ENCODE measurements around the gene CDK5. TPM values are rescaled to one million over a fixed set of nuclear protein-coding genes. Genes with fewer than 3 reads are reported as not detected.

Gene CDK5
- total and polyA plus RNA-seq, 9 of the 15 experiments (the other 6 are each of a cell fraction or from before 2014, with no cell fraction given) = 3.2 to 38.0 (median 27.5) TPM

GRCh38 chr7:151062399-151063211, 4.9 kb upstream of the CDK5 start (continued):
- no peak for TF ChIP-seq POLR3A (IDR thresholded peaks at IDR 0.05; ENCODE audit: borderline replicate concordance, extremely low read depth, insufficient read depth, insufficient read length)
- TF ChIP-seq PRDM10 (IDR thresholded peaks at IDR 0.05; ENCODE audit: partially characterized antibody) = peak; percentile 1
- peak; percentile 95 for TF ChIP-seq USF2 (CRISPR knock-in tag; IDR thresholded peaks at IDR 0.05)
- peak in 1 of 2 experiments; percentile 49; a peak in 2 of 4 replicates for TF ChIP-seq MAZ (CRISPR knock-in tag; conservative IDR thresholded peaks at IDR 0.05 in 1 of 2, IDR thresholded peaks at IDR 0.05 in 1 of 2)
- TF ChIP-seq ZNF277 (CRISPR knock-in tag; IDR thresholded peaks at IDR 0.05; ENCODE audit: borderline replicate concordance) = no peak
- peak; percentile 98 for TF ChIP-seq MAX (CRISPR knock-in tag; IDR thresholded peaks at IDR 0.05)
- TF ChIP-seq REST (IDR thresholded peaks at IDR 0.05; ENCODE audit: borderline replicate concordance) = peak; percentile 70
- TF ChIP-seq REST (CRISPR knock-in tag; IDR thresholded peaks at IDR 0.05; ENCODE audit: low read depth) = no peak

All from K562 (cell line).